A673 (cell line): Measurements from ENCODE around the gene SEMA4C. TPM values are rescaled to one million over a fixed set of nuclear protein-coding genes. Genes with fewer than 3 reads are reported as not detected.

ENCODE experiments used
- BruUV-seq: library from RNA; stranded (reverse); fragments of 400-500 nt; replicated peaks from 2 replicates; lab custom pipeline; 2021; lab: Mats Ljungman, UMichigan
- CTCF ChIA-PET: fragments of 300-600 bp; sonication (Branson Sonifier 250); formaldehyde crosslinking; loops from one replicate; lab custom pipeline; 2022; ENCODE audit warnings: antibody characterized with exemption; lab: Charles Lee
- POLR2A ChIA-PET: fragments of 300-600 bp; sonication (Branson Sonifier 250); formaldehyde crosslinking; loops from one replicate; lab custom pipeline; 2022; ENCODE audit warnings: antibody characterized with exemption; ENCODE audit not compliant: low non-redundant PET; lab: Charles Lee
- DNase-seq: peaks from one replicate; pipeline ENCODE4 v3.0.0-alpha.2; 2015; ENCODE audit warnings: low spot score
- H3K27ac ChIP-seq: fragments of 200-600 bp; sonication (generic); 2 replicates; pipeline ENCODE4 v1.5.1; 2016; ENCODE audit warnings: mixed run types, low read depth, mild to moderate bottlenecking, mixed read lengths, antibody characterized with exemption, low read length; ENCODE audit not compliant: poor library complexity, severe bottlenecking
- H3K27me3 ChIP-seq: fragments of 200-600 bp; sonication (generic); replicated peaks from 2 replicates; pipeline ENCODE4 v1.6.1; 2017; ENCODE audit warnings: mixed run types, low read depth, mild to moderate bottlenecking, mixed read lengths, antibody characterized with exemption, low read length; ENCODE audit not compliant: insufficient read depth, poor library complexity
- H3K36me3 ChIP-seq: fragments of 200-600 bp; sonication (generic); 2 replicates; pipeline ENCODE4 v1.6.1; 2016; ENCODE audit warnings: mixed run types, mild to moderate bottlenecking, mixed read lengths, antibody characterized with exemption, low read length; ENCODE audit not compliant: insufficient read depth, poor library complexity, severe bottlenecking
- H3K4me1 ChIP-seq: fragments of 200-600 bp; sonication (generic); 2 replicates; pipeline ENCODE4 v1.6.1; 2017; ENCODE audit warnings: mixed run types, mild to moderate bottlenecking, mixed read lengths, antibody characterized with exemption, low read length; ENCODE audit not compliant: insufficient read depth, poor library complexity, severe bottlenecking
- H3K4me3 ChIP-seq: fragments of 200-600 bp; sonication (generic); 2 replicates; pipeline ENCODE4 v1.5.1; 2016; ENCODE audit warnings: low read depth, mixed run types, mild to moderate bottlenecking, mixed read lengths, low read length; ENCODE audit not compliant: poor library complexity, severe bottlenecking
- H3K9me3 ChIP-seq: fragments of 200-600 bp; sonication (generic); 2 replicates; pipeline ENCODE4 v1.6.1; 2016; ENCODE audit warnings: mixed run types, low read depth, mild to moderate bottlenecking, mixed read lengths, antibody characterized with exemption, low read length; ENCODE audit not compliant: poor library complexity, severe bottlenecking
- CTCF ChIP-seq: fragments of 300-800, 200-600 bp; sonication (generic); conservative IDR thresholded peaks from 2 replicates; pipeline ENCODE4 v1.5.1; 2017; ENCODE audit warnings: low read depth, mild to moderate bottlenecking, antibody characterized with exemption, low read length, moderate library complexity, mixed read lengths
- EZH2 ChIP-seq: fragments of 200-600 bp; sonication (generic); IDR thresholded peaks from 2 replicates; pipeline ENCODE4 v1.6.1; 2017; ENCODE audit warnings: borderline replicate concordance, low read depth, mild to moderate bottlenecking, mixed read lengths, antibody characterized with exemption, low read length; ENCODE audit not compliant: poor library complexity, severe bottlenecking
- intact Hi-C: fragments of 100-400 bp; cut with micrococcal nuclease; formaldehyde crosslinking; loops from one replicate; pipeline ENCODE4 v1.10.0; 2022; ENCODE audit not compliant: unreplicated experiment
- total RNA-seq: library from RNA; stranded (reverse); gene quantifications from 2 replicates; pipeline ENCODE4 v1.2.3, GENCODE V29; 2021

Gene SEMA4C
- total RNA-seq, 1 experiment from 2014 or later = 33.3 TPM

- ChIA-PET CTCF (interaction anchor here (0.6 kb wide), 1 partner anchor 31 kb away, joined by 4 read pairs; no protein-coding TSS in a partner anchor), POLR2A (no interaction called here)
- no TSS peak for BruUV-seq
- Histone ChIP-seq H3K27ac (no peak overlapping the region), H3K4me1 (no peaks in the 10 kb centered on the region), H3K27me3 (no peaks in the 10 kb centered on the region), H3K9me3 (no peaks in the 10 kb centered on the region), H3K36me3 (no peaks in the 10 kb centered on the region), H3K4me3 (no peak overlapping the region)
- TF ChIP-seq CTCF = no peak
- no peak for TF ChIP-seq EZH2
- intact Hi-C loops = no loop called here
- no peak for DNase-seq
These were observed 30.4 kb upstream of the SEMA4C start for GRCh38 chr2:96900237-96900636.

- H3K4me1 ChIP-seq = no peaks in the 10 kb centered on the region
- H3K36me3 ChIP-seq = no peaks in the 10 kb centered on the region
- no peaks in the 10 kb centered on the region for H3K27me3 ChIP-seq
- ChIA-PET POLR2A (no interaction called here), CTCF (no interaction called here)
- TF ChIP-seq CTCF (no peak), EZH2 (no peak)
- H3K4me3 ChIP-seq = no peak overlapping the region
- DNase-seq = no peak
- no peaks in the 10 kb centered on the region for H3K9me3 ChIP-seq
- H3K27ac ChIP-seq = no peak overlapping the region
- intact Hi-C loops = no loop called here
- no TSS peak for BruUV-seq
These were observed 29.5 kb upstream of the SEMA4C start for GRCh38 chr2:96899413-96899741.

GRCh38 chr2:96898641-96899412 is 28.9 kb upstream of the SEMA4C start:
- H3K27me3 ChIP-seq = no peaks in the 10 kb centered on the region
- no peak overlapping the region for H3K27ac ChIP-seq
- POLR2A ChIA-PET = no interaction called here

More at GRCh38 chr2:96898641-96899412, 28.9 kb upstream of the SEMA4C start:
- H3K4me3 ChIP-seq = no peak overlapping the region
- BruUV-seq = no TSS peak
- CTCF ChIA-PET = no interaction called here
- H3K4me1 ChIP-seq = no peaks in the 10 kb centered on the region
- no peaks in the 10 kb centered on the region for H3K9me3 ChIP-seq
- no peak for DNase-seq
- intact Hi-C loops = no loop called here
- H3K36me3 ChIP-seq = no peaks in the 10 kb centered on the region
- TF ChIP-seq EZH2 = no peak
- no peak for TF ChIP-seq CTCF
